Hematopoietic multipotent progenitor cell (in vitro differentiated cells): Measurements from ENCODE around the gene FXR2. TPM values are rescaled to one million over a fixed set of nuclear protein-coding genes. Genes with fewer than 3 reads are reported as not detected.

Source experiments
- DNase-seq, 3 donors: peaks; one replicate each; pipeline ENCODE4 v3.0.0-alpha.2; 2011 to 2015; ENCODE audit warnings: low read depth in 2 of 3, low spot score in 2 of 3
- total RNA-seq: library from RNA; depleted of rRNA; stranded (reverse); fragments of >200 nt; gene quantifications from one replicate; pipeline ENCODE4 v1.2.3, GENCODE V29; 2012

The FXR2 gene
- total RNA-seq, 1 donor = 22.6 TPM

DNA sequence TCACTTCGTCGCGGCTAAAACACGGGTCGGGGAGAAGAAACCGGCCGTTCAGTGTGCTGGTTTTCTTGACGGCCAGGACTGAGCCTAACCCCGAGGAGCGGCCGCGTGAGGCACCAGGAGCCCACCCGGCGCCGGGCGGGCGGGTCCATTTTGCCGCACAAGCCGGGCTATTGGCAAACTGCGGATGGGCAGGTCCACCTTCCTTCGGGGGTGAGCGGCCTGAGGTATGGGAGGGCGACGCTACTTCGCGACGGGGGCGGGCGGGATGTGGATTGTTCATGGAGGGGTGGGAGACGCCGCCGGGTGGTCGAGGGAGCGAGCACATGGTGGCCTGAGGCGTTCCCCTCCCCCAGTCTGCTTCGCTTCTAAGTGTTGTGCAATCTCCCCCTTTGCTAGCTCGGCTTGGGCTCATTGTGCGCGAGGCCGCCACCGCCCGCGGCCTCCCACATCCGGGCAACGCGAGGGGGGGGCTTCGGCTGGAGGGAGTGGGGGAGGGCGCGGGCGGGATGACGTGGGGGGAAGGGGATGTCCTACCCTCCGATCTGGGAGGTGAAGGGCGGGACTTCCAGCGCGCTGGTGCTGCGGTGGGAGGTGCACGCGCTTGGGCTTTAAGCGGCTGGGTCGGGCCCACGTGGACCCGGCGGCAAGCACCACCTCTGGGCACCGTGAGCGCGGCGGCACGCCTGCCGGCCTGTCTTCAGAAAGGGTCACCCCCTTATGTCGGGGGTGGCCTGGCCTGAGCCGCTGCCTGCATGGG lies 41.2 kb downstream of the FXR2 start:
- peak; percentile 82 to 95 (median 93) for DNase-seq

- DNase-seq = peak; percentile 95 to 100 (median 99)
These were observed 41.9 kb downstream of the FXR2 start for GRCh38 chr17:7572588-7573323.

DNA sequence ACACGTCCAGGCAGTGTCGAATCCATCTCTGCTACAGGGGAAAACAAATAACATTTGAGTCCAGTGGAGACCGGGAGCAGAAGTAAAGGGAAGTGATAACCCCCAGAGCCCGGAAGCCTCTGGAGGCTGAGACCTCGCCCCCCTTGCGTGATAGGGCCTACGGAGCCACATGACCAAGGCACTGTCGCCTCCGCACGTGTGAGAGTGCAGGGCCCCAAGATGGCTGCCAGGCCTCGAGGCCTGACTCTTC lies 42.4 kb downstream of the FXR2 start:
- no peak for DNase-seq

GRCh38 chr17:7570351-7570750 lies 44.3 kb downstream of the FXR2 start:
- DNase-seq = no peak

GRCh38 chr17:7569571-7569970 lies 45.1 kb downstream of the FXR2 start:
- no peak for DNase-seq

DNA sequence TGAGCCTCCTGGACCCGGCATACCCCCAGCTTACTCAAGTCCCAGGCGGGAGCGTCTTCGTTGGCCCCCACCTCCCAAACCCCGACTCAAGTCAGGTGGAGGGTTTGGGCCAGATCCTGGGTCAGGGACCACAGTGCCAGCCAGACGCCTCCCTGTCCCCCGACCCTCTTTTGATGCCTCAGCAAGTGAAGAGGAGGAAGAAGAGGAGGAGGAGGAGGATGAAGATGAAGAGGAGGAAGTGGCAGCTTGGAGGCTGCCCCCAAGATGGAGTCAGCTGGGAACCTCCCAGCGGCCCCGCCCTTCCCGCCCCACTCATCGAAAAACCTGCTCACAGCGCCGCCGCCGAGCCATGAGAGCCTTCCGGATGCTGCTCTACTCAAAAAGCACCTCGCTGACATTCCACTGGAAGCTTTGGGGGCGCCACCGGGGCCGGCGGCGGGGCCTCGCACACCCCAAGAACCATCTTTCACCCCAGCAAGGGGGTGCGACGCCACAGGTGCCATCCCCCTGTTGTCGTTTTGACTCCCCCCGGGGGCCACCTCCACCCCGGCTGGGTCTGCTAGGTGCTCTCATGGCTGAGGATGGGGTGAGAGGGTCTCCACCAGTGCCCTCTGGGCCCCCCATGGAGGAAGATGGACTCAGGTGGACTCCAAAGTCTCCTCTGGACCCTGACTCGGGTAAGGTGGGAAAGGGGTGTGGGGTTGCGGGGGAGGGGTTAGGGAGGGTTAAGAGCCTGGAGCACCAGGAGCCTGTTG lies 51.4 kb downstream of the FXR2 start:
- no peak for DNase-seq

- DNase-seq = no peak
These were observed 52.5 kb downstream of the FXR2 start for GRCh38 chr17:7562208-7562605.

- peak; percentile 89 to 93 (median 92) for DNase-seq
These were observed 53.0 kb downstream of the FXR2 start, which contains the start of gene SENP3 for GRCh38 chr17:7561589-7562207. SENP3 (plus strand) TSS chr17:7561919; CDS start chr17:7563077, 1,158 bp downstream.

- DNase-seq = peak in 2 of 3 donors; percentile 75 to 85
These were observed 53.6 kb downstream of the FXR2 start for GRCh38 chr17:7561028-7561575.

DNA sequence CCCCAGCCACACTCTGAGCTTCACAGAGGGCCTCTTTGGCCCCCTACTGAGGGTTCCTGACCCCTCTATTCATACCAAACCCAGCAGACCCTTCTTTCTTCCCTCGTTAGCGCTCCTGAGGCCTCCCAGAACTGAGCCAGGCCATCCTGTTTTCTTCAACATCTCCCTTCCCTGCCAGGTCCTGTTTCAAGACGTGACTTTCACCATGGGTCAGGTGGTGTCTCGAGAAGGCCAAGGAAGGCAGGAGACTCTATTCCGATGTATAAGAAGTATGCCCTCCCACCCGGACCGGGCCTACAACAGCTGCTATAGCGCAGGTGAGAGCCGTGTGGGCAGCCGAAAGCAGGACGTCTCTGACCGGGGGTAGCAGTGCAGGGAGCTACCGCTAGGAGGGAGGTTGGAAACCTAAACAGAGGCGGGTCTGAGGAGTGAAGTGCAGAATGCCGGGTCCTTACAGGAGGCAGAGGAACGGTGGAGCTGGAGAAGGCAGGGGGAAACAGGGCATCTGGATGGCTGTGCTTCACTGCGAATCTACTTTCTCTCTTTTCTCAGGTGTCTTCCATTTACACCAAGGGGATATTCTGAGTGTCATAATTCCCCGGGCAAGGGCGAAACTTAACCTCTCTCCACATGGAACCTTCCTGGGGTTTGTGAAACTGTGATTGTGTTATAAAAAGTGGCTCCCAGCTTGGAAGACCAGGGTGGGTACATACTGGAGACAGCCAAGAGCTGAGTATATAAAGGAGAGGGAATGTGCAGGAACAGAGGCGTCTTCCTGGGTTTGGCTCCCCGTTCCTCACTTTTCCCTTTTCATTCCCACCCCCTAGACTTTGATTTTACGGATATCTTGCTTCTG lies 54.3 kb downstream of the FXR2 start:
- DNase-seq = peak in 2 of 3 donors; percentile 52 to 69

DNA sequence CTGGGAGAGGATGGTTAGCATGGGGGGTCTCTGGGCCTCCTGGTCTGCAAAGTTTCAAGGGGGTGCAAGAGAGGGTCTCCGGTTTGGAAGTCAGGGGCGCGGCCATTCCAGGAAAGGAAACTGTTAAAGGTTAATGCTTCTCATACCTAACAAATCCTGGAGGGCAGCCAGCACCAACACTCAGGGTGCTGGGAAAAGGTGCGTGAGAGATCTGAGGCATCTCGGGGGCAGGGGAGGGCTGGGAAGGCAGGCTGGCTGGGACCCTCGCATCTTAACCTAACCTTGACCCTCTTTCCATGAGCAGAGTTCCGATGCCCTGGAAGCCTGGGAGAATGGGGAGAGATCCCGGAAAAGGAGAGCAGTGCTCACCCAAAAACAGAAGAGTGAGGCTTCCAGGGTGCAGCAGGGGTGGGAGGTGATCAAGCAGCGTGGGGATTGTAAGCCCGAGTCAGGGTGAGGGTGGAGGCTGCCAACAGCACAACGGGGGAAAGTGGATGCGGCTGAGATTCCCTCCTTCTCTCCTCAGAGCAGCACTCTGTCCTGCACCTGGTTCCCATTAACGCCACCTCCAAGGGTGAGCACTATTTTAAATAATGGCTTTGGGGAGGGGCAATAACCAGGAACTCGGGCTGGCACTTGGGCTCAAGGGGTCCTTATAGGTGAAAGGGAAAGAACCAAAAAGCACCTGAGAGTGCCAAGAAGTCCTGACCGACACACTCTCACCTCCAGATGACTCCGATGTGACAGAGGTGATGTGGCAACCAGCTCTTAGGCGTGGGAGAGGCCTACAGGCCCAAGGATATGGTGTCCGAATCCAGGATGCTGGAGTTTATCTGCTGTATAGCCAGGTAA lies 55.2 kb downstream of the FXR2 start:
- DNase-seq = no peak

DNA sequence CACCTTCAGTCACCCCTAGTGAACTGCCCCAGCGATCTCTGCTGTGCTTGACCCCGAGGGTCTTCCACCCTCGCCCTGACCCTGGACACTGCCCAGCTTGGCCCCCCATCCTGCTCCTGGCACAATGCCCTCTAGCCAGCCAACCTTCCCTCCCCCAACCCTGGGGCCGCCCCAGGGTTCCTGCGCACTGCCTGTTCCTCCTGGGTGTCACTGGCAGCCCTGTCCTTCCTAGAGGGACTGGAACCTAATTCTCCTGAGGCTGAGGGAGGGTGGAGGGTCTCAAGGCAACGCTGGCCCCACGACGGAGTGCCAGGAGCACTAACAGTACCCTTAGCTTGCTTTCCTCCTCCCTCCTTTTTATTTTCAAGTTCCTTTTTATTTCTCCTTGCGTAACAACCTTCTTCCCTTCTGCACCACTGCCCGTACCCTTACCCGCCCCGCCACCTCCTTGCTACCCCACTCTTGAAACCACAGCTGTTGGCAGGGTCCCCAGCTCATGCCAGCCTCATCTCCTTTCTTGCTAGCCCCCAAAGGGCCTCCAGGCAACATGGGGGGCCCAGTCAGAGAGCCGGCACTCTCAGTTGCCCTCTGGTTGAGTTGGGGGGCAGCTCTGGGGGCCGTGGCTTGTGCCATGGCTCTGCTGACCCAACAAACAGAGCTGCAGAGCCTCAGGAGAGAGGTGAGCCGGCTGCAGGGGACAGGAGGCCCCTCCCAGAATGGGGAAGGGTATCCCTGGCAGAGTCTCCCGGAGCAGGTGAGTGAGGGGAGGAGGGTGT lies 56.0 kb downstream of the FXR2 start, which contains the start of gene TNFSF13:
TSS of gene TNFSF13 (plus strand) at position 207 of the 776 bp plus-strand sequence. CDS start at position 497, 290 bp downstream.
- peak in 2 of 3 donors; percentile 60 to 81 for DNase-seq

- DNase-seq = peak in 2 of 3 donors; percentile 69 to 81
These were observed 56.7 kb downstream of the FXR2 start for GRCh38 chr17:7557775-7558543.

DNA sequence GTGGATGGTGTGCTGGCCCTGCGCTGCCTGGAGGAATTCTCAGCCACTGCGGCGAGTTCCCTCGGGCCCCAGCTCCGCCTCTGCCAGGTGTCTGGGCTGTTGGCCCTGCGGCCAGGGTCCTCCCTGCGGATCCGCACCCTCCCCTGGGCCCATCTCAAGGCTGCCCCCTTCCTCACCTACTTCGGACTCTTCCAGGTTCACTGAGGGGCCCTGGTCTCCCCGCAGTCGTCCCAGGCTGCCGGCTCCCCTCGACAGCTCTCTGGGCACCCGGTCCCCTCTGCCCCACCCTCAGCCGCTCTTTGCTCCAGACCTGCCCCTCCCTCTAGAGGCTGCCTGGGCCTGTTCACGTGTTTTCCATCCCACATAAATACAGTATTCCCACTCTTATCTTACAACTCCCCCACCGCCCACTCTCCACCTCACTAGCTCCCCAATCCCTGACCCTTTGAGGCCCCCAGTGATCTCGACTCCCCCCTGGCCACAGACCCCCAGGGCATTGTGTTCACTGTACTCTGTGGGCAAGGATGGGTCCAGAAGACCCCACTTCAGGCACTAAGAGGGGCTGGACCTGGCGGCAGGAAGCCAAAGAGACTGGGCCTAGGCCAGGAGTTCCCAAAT lies 57.4 kb downstream of the FXR2 start:
- no peak for DNase-seq

GRCh38 chr17:7556627-7557026 lies 58.1 kb downstream of the FXR2 start:
- DNase-seq = no peak

- no peak for DNase-seq
These were observed 59.3 kb downstream of the FXR2 start for GRCh38 chr17:7555320-7555948.
